IPS-18c (cell line): ENCODE measurements around the gene VWA8.

Experiments
- H3K4me3 ChIP-seq: 2 replicates; pipeline ENCODE4 v1.7.0; 2013; ENCODE audit warnings: low read depth, mild to moderate bottlenecking, low read length, moderate library complexity; ENCODE audit not compliant: insufficient read depth
- H3K9me3 ChIP-seq: one replicate; pipeline ENCODE4 v1.6.1; 2013; ENCODE audit warnings: mild to moderate bottlenecking, low read length, moderate library complexity; ENCODE audit not compliant: control insufficient read depth, insufficient read depth

Gene VWA8

DNA sequence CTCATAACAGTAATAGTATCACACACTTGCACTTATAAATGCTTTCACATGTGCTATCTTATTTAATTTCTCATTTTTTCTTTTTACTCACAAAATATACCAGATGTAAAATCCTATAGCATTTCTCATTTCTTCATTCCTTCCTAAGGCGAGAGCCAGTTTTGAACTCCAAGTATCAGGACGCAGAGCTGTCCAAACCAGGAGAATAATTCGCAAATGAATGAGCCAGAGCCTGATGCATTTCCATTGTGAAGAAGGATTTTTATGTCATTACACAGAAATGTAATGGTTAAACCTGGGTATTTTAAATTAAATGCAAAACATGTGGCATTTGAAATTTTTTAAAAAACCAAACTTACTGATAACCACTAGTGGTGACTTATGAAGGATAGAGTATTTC, 259.2 kb downstream of the VWA8 start:
- H3K4me3 ChIP-seq, result no peak overlapping the region
- H3K9me3 ChIP-seq, result no peaks in the 10 kb centered on the region

GRCh38 chr13:41700790-41701310, 260.1 kb downstream of the VWA8 start:
- H3K4me3 ChIP-seq, result no peak overlapping the region
- no peaks in the 10 kb centered on the region for H3K9me3 ChIP-seq

GRCh38 chr13:41699759-41700158, 261.1 kb downstream of the VWA8 start:
- Histone ChIP-seq H3K9me3 (no peaks in the 10 kb centered on the region), H3K4me3 (no peak overlapping the region)

- no peak overlapping the region for H3K4me3 ChIP-seq
- H3K9me3 ChIP-seq, result no peaks in the 10 kb centered on the region
These were observed 263.3 kb downstream of the VWA8 start for GRCh38 chr13:41697578-41697977.

DNA sequence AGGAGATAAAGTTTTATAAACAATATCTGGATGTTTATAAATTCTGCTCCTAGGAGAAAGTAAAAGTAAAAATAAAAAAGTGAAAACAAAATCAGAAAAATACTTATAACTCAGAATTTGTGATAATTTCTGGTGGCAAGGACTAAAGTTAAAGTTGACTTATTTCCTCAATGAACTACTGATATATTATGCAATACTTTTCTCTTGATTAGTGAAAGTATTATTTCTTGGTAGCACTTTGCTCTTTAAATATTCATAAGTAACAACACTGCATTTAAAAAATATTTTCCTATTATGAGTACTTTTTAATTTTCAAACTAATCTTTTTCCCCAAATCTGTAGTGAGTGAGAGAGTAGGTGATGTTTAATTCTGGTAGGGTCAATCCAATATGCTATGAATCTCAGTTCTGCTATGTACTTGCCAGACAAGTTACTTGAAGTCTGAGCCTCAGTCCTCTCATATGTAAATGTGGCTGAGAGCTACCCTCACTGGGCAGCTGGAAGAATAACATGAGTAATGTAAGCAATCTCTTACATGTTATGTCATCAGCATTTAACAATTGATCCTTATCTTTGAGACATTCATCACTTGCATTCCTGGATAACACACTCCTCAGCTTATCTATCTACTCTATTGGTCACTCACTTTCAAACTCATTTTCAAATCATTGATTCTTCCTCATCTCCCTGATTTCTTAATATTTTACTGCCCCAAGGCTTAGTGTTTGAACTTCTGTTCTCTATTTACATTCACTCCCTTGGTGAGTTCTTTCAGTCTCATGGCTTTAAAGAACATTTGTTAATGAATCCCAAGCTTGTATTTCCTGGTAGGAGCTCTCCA, 264.5 kb downstream of the VWA8 start:
- H3K9me3 ChIP-seq, result no peaks in the 10 kb centered on the region
- H3K4me3 ChIP-seq, result no peak overlapping the region

GRCh38 chr13:41694545-41695301, 266.2 kb downstream of the VWA8 start:
- no peaks in the 10 kb centered on the region for H3K9me3 ChIP-seq
- H3K4me3 ChIP-seq, result no peak overlapping the region

DNA sequence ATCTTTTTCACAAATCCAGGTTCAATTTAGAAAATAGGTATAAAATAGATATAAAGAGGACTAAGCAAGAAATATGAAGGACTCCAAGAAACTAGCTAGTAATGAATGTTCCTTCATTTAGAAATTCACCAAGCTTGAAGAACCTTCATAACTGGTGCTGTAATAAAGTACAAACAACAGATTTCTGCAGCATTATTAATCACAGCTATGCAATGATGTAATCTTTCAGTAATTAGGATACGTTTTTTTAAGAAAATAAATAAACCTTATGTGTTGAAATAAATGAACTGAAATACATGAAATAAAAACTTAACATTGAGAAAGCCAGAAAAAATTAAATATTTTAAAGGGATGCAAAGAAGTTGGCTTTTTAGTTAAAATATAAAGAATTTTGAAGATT, 267.5 kb downstream of the VWA8 start:
- H3K4me3 ChIP-seq, result no peak overlapping the region
- H3K9me3 ChIP-seq, result no peaks in the 10 kb centered on the region

- no peaks in the 10 kb centered on the region for H3K9me3 ChIP-seq
- H3K4me3 ChIP-seq, result no peak overlapping the region
These were observed 269.6 kb downstream of the VWA8 start for GRCh38 chr13:41691274-41691673.

DNA sequence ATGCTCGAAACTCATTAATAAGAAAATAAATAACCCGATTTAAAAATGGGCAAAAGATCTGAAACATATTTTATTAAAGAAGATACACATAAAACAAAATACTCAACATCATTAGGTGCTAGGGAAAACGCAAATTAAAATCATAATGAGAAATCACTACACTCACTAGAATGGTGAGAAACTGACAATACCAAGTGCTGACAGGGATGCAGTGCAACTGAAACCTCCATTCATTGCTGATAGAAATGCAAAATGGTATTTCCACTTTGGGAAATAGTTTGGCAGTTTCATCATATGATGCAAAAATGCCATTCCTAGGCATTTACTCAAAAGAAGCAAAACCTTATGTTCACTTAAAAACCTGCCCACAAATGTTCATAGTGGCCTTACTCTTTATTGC, 278.1 kb downstream of the VWA8 start:
- H3K4me3 ChIP-seq, result no peak overlapping the region
- no peaks in the 10 kb centered on the region for H3K9me3 ChIP-seq

DNA sequence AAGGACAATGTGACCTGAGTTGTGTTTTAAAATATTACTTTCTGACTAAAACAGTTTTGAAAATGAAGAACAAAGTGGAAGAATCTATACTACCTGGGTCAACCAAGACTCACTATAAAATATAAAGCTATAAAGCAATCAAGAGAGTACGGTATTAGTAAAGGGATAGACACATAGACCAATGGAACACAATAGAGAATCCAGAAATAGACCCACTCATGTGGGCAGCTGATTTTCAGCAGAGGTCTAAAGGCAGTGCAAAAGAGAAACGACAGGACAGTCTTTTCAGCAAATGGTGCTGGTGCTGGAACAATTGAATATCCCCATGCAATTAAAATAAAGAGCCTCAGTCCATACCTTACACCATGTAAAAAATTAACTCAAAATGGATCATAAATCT, 278.9 kb downstream of the VWA8 start:
- H3K9me3 ChIP-seq, result no peaks in the 10 kb centered on the region
- no peak overlapping the region for H3K4me3 ChIP-seq

DNA sequence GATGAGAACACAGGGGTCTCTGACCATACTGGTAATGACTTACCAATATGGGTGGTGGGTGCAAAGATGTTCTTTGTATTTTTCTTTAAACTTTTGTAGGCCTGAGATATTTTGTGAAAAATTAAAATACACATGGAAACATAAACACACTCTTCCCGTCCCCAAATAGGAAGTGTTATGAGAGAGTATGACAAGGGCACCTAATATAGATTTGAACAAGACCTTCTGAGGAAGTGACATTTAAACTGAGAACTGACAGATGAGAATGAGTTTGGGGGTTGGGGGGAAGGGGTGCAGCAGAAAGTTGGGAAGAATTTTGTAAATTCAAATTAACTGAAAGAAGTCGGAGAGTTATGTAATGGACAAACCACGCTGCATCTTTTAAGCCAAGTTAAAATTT, 279.3 kb downstream of the VWA8 start:
- Histone ChIP-seq H3K9me3 (no peaks in the 10 kb centered on the region), H3K4me3 (no peak overlapping the region)

- Histone ChIP-seq H3K4me3 (no peak overlapping the region), H3K9me3 (no peaks in the 10 kb centered on the region)
These were observed 280.0 kb downstream of the VWA8 start for GRCh38 chr13:41680900-41681299.

- H3K9me3 ChIP-seq, result no peaks in the 10 kb centered on the region
- H3K4me3 ChIP-seq, result no peak overlapping the region
These were observed 282.1 kb downstream of the VWA8 start for GRCh38 chr13:41678848-41679247.

DNA sequence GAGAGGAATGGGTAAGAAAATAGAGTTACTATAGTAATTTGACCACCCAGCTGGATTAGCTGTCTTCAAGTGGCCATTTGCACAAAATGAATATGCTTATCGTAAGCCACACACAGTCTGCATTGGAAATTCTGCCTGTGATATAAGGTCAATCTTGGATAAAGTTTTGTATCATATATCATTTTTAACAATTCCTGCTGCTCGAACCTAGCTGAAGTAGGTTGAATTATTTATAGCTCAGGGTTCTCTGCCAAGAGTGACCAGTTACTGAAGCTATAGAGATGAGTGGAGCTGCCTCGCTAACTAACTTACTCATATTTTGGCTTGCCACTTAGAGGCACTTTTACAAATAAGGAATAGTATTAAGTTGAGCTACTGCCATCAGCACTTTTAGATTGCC, 282.7 kb downstream of the VWA8 start:
- Histone ChIP-seq H3K9me3 (no peaks in the 10 kb centered on the region), H3K4me3 (no peak overlapping the region)

DNA sequence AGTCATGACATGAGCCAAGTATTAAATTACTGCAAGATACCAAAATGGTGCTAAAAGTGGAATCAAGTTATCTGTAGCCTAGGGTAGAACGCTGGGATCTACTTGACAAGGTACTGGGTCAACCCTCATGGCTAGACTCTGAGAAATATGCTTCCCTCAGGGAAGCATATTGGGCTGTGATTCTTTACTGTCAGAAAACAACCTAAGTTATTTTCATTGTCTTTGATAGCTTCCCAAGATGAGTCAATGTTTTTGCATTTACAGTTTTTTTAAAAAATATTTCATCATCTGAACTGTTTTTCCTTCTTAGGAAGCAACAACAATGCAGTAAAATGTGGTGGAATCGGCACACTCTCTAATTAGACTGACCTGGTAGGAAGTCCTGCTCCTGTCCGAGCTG, 285.6 kb downstream of the VWA8 start:
- H3K4me3 ChIP-seq, result no peak overlapping the region

GRCh38 chr13:41674246-41674645, 286.7 kb downstream of the VWA8 start:
- no peak overlapping the region for H3K4me3 ChIP-seq
- H3K9me3 ChIP-seq, result no peaks in the 10 kb centered on the region

More for the DNA sequence above, 285.6 kb downstream of the VWA8 start:
- no peaks in the 10 kb centered on the region for H3K9me3 ChIP-seq

- no peak overlapping the region for H3K4me3 ChIP-seq
- H3K9me3 ChIP-seq, result no peaks in the 10 kb centered on the region
These were observed 287.3 kb downstream of the VWA8 start for GRCh38 chr13:41673640-41674039.

- Histone ChIP-seq H3K4me3 (no peak overlapping the region), H3K9me3 (no peaks in the 10 kb centered on the region)
These were observed 290.0 kb downstream of the VWA8 start for GRCh38 chr13:41670873-41671443.
